ENCODE results near the gene CDC42BPB.

CDC42BPB gene

DNA sequence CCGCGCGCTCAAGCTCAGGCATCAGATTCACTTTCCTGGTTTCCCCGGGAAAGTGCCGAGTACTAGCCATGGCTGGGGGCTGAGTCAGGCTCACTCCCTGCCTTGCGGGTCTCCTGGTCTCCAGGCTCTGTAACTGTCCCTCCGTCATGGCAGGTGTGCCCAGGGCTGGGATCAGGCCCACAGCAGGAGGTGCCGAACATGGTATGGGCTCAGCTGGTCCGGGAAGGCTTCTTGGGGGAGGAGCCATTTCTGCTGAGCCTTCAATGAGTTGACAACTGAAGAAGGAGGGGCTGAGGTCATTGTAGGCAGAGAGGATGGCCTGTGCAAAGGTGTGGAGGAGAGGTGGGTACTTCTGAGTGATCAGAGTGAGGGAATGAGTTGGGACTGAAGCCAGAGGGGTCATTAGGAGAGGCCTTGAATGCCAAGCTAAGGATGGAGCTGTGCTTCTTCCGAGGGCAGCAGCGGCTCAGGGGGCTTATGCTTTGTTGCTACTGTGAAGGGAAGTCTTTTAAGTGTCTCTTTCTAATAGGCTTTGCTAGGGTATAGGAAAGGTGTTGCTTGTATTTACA, 37.9 kb upstream of the CDC42BPB start:
- no peaks in the 10 kb centered on the region for H3K9me3 ChIP-seq (replicated peaks in 1 of 11)
- no peak for TF ChIP-seq Cebpa-rat (IDR thresholded peaks at IDR 0.05)

DNA sequence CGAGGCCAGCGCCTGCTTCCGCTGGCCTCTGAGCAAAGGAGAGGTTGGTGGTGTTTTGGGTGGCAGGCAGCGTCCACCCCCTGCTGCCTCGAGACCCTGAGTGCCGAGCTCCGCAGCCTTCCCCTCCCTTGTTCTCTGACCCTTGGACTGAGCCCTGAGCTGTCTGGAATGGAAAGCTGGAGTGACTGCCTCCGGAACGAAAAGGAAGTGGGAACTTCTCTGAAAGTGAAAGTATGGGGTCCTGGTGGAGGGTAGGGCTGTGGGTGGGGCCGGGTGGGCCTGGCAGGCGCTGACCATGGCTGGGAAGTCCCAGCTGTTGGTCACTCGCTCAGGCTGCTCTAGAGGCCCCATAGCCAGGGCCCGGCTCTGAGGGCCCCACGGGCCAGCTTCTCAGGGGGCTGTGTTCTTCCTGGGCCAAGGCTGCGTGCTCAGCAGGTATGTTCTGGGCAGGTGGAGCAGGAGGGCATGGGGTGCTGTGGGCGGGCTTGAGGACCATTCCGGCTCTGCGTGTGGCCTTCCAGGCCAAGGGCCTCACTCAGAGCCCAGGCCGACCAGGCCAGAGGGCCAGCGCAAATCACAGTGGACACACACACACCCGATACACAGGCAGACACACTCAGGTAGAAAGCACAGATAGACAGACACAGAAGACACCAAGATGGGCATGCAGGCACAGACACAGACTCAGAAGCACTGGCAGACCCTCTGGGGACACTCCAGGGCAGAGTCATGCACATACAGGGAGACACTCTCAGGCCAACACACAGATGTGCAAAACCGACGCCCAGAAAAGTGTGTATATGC, 37.3 kb upstream of the CDC42BPB start, which contains the start of gene EXOC3L4:
TSS of gene EXOC3L4 (plus strand) at position 320 of the 804 bp plus-strand sequence. CDS start 5,495 bp downstream, outside the sequence.
- Histone ChIP-seq H3K4me3 (no peak within 1 kb of the TSS), H4K20me1 (peaks cover 0 to 7% (median 0%) of the 10 kb centered on the region in 11 experiments; a peak in 1 of 22 replicates), H3K27me3 (no peaks in the 10 kb centered on the region), H3K36me3 (no peaks in the 10 kb centered on the region), H3K27ac (peak within 1 kb of the TSS in 2 of 11 experiments; percentile 33 to 38; a peak in 3 of 22 replicates), H3K4me1 (peaks cover 22 to 48% (median 40%) of the 10 kb centered on the region in 10 experiments), H3K4me2 (peak within 1 kb of the TSS; percentile 36 to 76 (median 58); a peak in 20 of 22 replicates), H3K9me3 (replicated peaks in 1 of 11) (no peaks in the 10 kb centered on the region), H3K9ac (peak within 1 kb of the TSS in 5 of 11 experiments; percentile 6 to 28 (median 20); a peak in 4 of 22 replicates)
- TF ChIP-seq Cebpa-rat (IDR thresholded peaks at IDR 0.05): no peak

More for the DNA sequence above, 37.9 kb upstream of the CDC42BPB start:
- Histone ChIP-seq H3K27me3 (peaks cover 0 to 2% (median 0%) of the 10 kb centered on the region in 11 experiments; a peak in 5 of 22 replicates), H3K4me2 (0 out of 22 replicates have a peak overlapping the region, but pooled peaks of 1 of the 11 experiments have one; percentile 76), H3K27ac (no peak overlapping the region), H3K36me3 (no peaks in the 10 kb centered on the region), H4K20me1 (peaks cover 0 to 7% (median 0%) of the 10 kb centered on the region in 11 experiments; a peak in 1 of 22 replicates), H3K4me1 (peaks cover 22 to 48% (median 36%) of the 10 kb centered on the region in 10 experiments), H3K4me3 (no peak overlapping the region), H3K9ac (no peak overlapping the region)

DNA sequence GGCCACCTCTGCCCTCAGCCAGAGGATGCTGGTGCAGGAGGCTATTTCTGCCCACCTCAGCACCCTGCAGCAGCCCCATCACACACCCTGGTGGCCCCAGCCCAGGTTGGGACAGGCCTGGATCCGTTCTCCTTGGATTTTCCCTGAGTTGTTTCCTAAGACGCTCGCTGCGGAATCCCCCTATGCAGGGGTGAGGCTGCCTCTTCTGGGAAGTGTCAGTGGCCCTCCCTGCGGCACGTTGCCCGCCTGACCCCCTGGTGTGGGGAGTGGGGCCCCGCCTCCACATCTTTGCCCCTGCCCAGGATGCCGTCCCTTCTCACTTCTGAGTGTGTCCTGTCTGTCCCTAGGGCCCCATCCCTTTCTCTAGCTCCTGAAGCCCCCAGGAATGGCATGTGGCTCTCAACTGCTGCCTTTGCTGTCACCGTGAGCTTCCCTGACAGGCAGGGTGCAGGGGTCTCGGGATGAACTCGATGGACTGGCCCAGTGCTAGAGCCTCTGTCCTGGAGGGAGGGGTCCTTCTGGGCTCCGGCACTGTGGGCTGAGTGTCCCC, 36.6 kb upstream of the CDC42BPB start:
- peak overlapping the region in 5 of 11 experiments; percentile 6 to 28 (median 20); a peak in 3 of 22 replicates for H3K9ac ChIP-seq
- peaks cover 0 to 7% (median 0%) of the 10 kb centered on the region in 11 experiments; a peak in 1 of 22 replicates for H4K20me1 ChIP-seq
- H3K9me3 ChIP-seq (replicated peaks in 1 of 11): no peaks in the 10 kb centered on the region
- H3K27me3 ChIP-seq: no peaks in the 10 kb centered on the region
- H3K4me3 ChIP-seq: no peak overlapping the region
- H3K4me2 ChIP-seq: peak overlapping the region; percentile 36 to 76 (median 58); a peak in 19 of 22 replicates
- TF ChIP-seq Cebpa-rat (IDR thresholded peaks at IDR 0.05): no peak
- peaks cover 22 to 48% (median 41%) of the 10 kb centered on the region in 10 experiments for H3K4me1 ChIP-seq
- H3K27ac ChIP-seq: peak overlapping the region in 2 of 11 experiments; percentile 33 to 38; a peak in 3 of 22 replicates
- no peaks in the 10 kb centered on the region for H3K36me3 ChIP-seq

DNA sequence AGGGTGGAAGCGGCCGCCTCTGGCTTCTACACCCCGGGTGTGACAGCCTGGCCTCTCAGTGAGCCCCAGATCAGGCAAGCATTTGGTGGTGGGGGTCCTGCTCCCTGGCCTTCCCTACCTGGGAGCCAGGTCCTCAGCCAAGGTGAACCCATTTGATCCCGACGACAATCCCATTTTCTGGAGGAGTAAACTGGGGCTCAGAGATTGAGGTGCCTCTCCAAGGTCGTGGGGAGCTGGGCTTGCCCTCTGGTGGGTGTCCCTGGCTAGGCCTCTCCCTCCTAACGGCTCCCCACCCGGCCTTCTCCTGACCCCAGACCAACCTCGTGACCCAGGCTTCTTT, 34.5 kb upstream of the CDC42BPB start:
- Histone ChIP-seq H3K4me1 (peaks cover 22 to 64% (median 54%) of the 10 kb centered on the region in 10 experiments), H3K4me2 (peak overlapping the region; percentile 89 to 100 (median 96)), H4K20me1 (peaks cover 0 to 7% (median 0%) of the 10 kb centered on the region in 11 experiments; a peak in 1 of 22 replicates), H3K9ac (peak overlapping the region in 10 of 11 experiments; percentile 67 to 79 (median 74); a peak in 19 of 22 replicates), H3K4me3 (peak overlapping the region; percentile 45 to 71 (median 59); a peak in 17 of 20 replicates), H3K27me3 (no peaks in the 10 kb centered on the region), H3K9me3 (replicated peaks in 1 of 11) (no peaks in the 10 kb centered on the region), H3K36me3 (no peaks in the 10 kb centered on the region), H3K27ac (peak overlapping the region in 8 of 11 experiments; percentile 15 to 73 (median 56); a peak in 12 of 22 replicates)
- no peak for TF ChIP-seq Cebpa-rat (IDR thresholded peaks at IDR 0.05)

DNA sequence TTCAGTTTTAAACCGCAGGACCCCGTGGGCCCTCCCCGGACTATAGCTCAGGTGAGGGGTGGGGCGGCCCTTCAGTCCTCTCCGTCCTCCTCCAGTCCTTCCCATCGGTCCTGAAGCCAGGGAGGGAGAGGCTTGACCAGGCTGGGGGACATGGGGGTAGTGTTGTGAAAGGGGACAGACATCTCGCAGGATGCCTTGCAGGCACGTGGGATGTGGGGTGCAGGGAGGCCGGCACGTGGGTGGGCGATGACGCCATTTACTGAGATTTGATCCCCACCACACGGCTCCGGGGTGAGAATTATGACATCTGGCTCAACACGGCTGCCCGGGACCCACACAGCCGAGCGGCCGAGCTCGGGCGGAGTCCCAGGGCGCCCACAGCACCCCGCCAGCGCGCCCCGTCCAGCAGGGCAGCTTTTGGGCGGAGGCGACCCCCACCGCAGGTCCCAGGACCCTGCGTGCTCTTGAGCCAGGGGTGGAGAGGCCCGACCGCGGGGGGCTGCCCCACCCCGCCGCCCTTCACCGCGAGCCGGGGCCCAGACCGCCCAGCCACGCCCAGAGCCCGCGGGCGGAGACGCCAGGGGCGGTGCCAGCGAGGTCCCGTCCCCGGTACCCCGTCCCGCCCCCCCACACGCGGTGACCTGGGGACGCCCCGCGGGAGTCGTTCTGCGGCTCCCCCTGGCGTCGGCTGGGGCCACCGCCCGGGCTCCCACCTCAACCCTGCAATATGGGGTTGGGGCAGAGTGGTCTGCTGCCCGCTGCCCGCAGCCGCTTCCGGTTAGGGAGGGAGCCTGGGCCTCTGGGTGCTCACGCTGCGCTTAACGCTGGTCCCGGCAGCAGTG, 33.9 kb upstream of the CDC42BPB start:
- Histone ChIP-seq H3K36me3 (no peaks in the 10 kb centered on the region), H3K4me3 (peak overlapping the region; percentile 45 to 71 (median 59)), H3K9ac (peak overlapping the region; percentile 59 to 79 (median 73)), H3K27ac (peak overlapping the region in 10 of 11 experiments; percentile 48 to 73 (median 60); a peak in 19 of 22 replicates), H3K4me1 (peaks cover 22 to 64% (median 54%) of the 10 kb centered on the region in 10 experiments), H3K27me3 (no peaks in the 10 kb centered on the region), H4K20me1 (peaks cover 0 to 7% (median 0%) of the 10 kb centered on the region in 11 experiments; a peak in 1 of 22 replicates), H3K9me3 (replicated peaks in 1 of 11) (no peaks in the 10 kb centered on the region), H3K4me2 (peak overlapping the region; percentile 89 to 100 (median 96))
- TF ChIP-seq Cebpa-rat (IDR thresholded peaks at IDR 0.05): no peak

DNA sequence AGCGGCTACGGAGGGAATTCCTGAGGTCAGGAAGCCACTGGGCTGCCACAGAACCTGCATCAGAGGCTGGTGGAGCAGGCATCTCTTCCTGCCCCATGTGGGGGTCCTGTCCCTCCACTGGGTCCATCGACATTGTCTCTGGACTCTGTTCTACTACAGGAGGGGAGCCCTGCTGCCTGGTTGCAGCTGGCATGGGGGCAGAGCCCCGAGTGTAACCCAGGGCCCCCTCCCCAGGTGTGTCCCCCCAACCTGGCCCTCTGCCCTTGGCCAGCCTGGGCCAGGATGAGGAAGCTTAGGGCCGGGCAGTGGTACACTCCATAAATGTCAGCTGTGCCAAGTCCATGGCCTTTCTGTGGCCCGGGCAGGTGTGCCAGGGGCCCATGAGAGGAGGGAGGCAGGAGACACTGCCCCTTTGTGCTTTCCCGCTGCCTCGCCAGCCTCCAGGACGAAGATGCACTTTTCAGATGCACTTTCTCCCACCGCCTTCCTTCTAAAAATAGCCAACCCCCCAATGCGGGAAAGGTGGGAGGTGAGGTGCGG, 33.2 kb upstream of the CDC42BPB start:
- no peak for TF ChIP-seq Cebpa-rat (IDR thresholded peaks at IDR 0.05)
- H3K4me2 ChIP-seq: peak overlapping the region; percentile 89 to 100 (median 96)
- H3K4me3 ChIP-seq: peak overlapping the region in 5 of 10 experiments; percentile 49 to 71 (median 59); a peak in 4 of 20 replicates
- H3K9ac ChIP-seq: peak overlapping the region in 5 of 11 experiments; percentile 59 to 79 (median 74); a peak in 8 of 22 replicates
- H3K36me3 ChIP-seq: no peaks in the 10 kb centered on the region
- peaks cover 0 to 7% (median 0%) of the 10 kb centered on the region in 11 experiments; a peak in 1 of 22 replicates for H4K20me1 ChIP-seq
- peaks cover 22 to 64% (median 54%) of the 10 kb centered on the region in 10 experiments for H3K4me1 ChIP-seq
- H3K27me3 ChIP-seq: no peaks in the 10 kb centered on the region
- H3K27ac ChIP-seq: no peak overlapping the region
- no peaks in the 10 kb centered on the region for H3K9me3 ChIP-seq (replicated peaks in 1 of 11)

DNA sequence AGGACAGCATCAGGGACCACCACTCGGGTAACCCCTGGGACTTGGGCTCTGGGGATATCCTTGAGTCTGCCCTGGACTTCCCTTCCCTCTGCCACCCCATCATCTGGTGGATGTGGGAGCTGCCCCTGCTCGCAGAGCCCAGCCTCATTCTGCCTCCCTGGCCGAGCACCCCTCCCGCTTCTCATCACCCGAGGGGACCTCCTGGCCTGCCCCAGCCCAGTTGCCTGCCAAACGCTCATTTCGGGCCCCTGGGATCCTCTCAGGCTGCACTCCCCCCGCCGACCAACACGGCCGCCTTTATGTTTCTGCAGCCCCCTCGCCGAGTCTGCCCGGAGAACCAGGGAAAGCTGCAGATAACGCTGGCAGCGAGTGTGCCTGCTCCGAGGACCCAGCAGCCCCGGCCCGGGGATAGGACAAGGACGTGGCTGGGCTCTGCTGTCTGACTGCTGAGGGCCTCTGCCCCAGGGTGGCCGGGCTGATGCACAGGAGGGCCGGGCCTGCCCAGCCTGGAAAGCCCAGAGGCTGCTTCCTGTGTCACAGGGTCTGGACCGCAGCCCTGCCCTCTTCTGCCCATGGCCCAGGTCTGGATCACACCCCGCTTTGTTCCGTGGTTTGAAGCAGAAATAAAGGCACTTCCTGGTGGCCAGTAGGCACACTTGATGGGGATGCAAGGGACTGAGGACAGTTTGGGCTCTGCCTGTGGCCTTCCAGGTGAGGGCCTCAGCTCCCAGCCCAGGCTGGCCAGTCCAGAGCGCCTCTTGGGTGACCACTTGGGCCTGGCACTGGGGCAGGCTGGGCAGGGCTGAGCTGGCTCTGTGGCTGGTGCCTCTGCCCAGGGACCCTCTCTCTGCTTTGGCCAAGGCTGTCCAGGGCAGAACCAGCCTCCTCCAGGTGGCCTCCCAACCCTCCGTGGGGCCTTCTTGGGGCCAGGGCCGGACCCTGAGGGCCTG, 32.3 kb upstream of the CDC42BPB start:
- no peak overlapping the region; a peak in 1 of 20 replicates for H3K4me3 ChIP-seq

More for the DNA sequence above, 32.3 kb upstream of the CDC42BPB start:
- H3K27ac ChIP-seq: peak overlapping the region in 2 of 11 experiments; percentile 15 to 25; a peak in 1 of 22 replicates
- peak overlapping the region in 6 of 11 experiments; percentile 12 to 47 (median 32); a peak in 7 of 22 replicates for H3K9ac ChIP-seq
- peak overlapping the region; percentile 10 to 100 (median 96); a peak in 21 of 22 replicates for H3K4me2 ChIP-seq
- TF ChIP-seq Cebpa-rat (IDR thresholded peaks at IDR 0.05): no peak
- no peaks in the 10 kb centered on the region for H3K36me3 ChIP-seq
- H3K27me3 ChIP-seq: no peaks in the 10 kb centered on the region
- peaks cover 0 to 7% (median 0%) of the 10 kb centered on the region in 11 experiments; a peak in 1 of 22 replicates for H4K20me1 ChIP-seq
- H3K9me3 ChIP-seq (replicated peaks in 1 of 11): no peaks in the 10 kb centered on the region
- H3K4me1 ChIP-seq: peaks cover 19 to 61% (median 51%) of the 10 kb centered on the region in 10 experiments
